MM.1S (cell line): ENCODE data around the gene PCMTD2.

Source experiments
- CTCF ChIP-seq: fragments of 300-600 bp; sonication (generic); IDR thresholded peaks from 2 replicates; pipeline ENCODE4 v1.5.1; 2016; ENCODE audit warnings: antibody characterized with exemption, low read length, mixed read lengths
- EZH2 ChIP-seq: fragments of 300-600 bp; sonication (generic); optimal IDR thresholded peaks from 2 replicates; pipeline ENCODE3; 2017; ENCODE audit warnings: low read depth, mild to moderate bottlenecking, antibody characterized with exemption, low read length, mixed read lengths
- EZH2phosphoT487 ChIP-seq: fragments of 300-600 bp; sonication (generic); IDR thresholded peaks from 2 replicates; pipeline ENCODE4 v1.6.1; 2018; ENCODE audit warnings: antibody characterized with exemption, low read length

- TF ChIP-seq CTCF (no peak), EZH2phosphoT487 (no peak), EZH2 (no peak)
Observed at GRCh38 chr20:64214113-64214512, 41.4 kb upstream of the PCMTD2 start.
